Measurements from ENCODE around the gene ZNF362.

GRCh38 chr1:33314416-33314815 is 58.1 kb downstream of the ZNF362 start:
- TF ChIP-seq CTCF (IDR thresholded peaks at IDR 0.05) (no peak), POLR2AphosphoS5 (IDR thresholded peaks at IDR 0.05; ENCODE audit: insufficient read depth in 1 of 2, low read depth in 1 of 2) (no peak), POLR2A (IDR thresholded peaks at IDR 0.05) (no peak)
